H1 (cell line): ENCODE measurements around the gene PHACTR1. TPM values are rescaled to one million over a fixed set of nuclear protein-coding genes. Genes with fewer than 3 reads are reported as not detected.

Experiments
- CTCF ChIA-PET: fragments of 300-600 bp; sonication (Branson Sonifier 250); formaldehyde crosslinking; loops from one replicate; lab custom pipeline; 2021; ENCODE audit not compliant: partially characterized antibody; lab: Charles Lee
- POLR2A ChIA-PET: fragments of 300-600 bp; sonication (Branson Sonifier 250); formaldehyde crosslinking; loops from one replicate; lab custom pipeline; 2021; ENCODE audit warnings: inconsistent platforms; ENCODE audit not compliant: partially characterized antibody; lab: Charles Lee
- DNase-seq, 2 experiments: peaks; one replicate each; pipeline versions ENCODE4 v3.0.0 to v3.0.0-alpha.2; 2010 to 2022; ENCODE audit warnings: low spot score in 2 of 2, low read depth in 1 of 2, mixed read lengths in 1 of 2
- FAIRE-seq: peaks from 2 replicates; lab custom pipeline; 2011; peaks lifted over from hg19 to GRCh38; lab: Jason Lieb, UNC
- H2AFZ ChIP-seq: 2 replicates; pipeline ENCODE4 v1.8.1; 2012; ENCODE audit warnings: low read length, inconsistent platforms
- H2AK5ac ChIP-seq: 2 replicates; pipeline ENCODE4 v1.6.1; 2013; ENCODE audit warnings: low read depth, low read length
- H2BK120ac ChIP-seq: replicated peaks from 2 replicates; pipeline ENCODE3; 2013; ENCODE audit warnings: low read depth, low read length, inconsistent platforms
- H2BK12ac ChIP-seq: 2 replicates; pipeline ENCODE4 v1.6.1; 2013; ENCODE audit warnings: low read depth, low read length
- H2BK15ac ChIP-seq: 2 replicates; pipeline ENCODE4 v1.6.1; 2013; ENCODE audit warnings: low read length
- H2BK20ac ChIP-seq: 2 replicates; pipeline ENCODE4 v1.6.1; 2013; ENCODE audit warnings: low read length
- H2BK5ac ChIP-seq: 2 replicates; pipeline ENCODE4 v1.6.1; 2013; ENCODE audit warnings: low read depth, low read length
- H3K14ac ChIP-seq: 2 replicates; pipeline ENCODE4 v1.6.1; 2013; ENCODE audit warnings: inconsistent platforms; ENCODE audit not compliant: insufficient read length
- H3K18ac ChIP-seq: 2 replicates; pipeline ENCODE4 v1.6.1; 2013; ENCODE audit warnings: low read length; ENCODE audit errors: extremely low read depth
- H3K23ac ChIP-seq: 2 replicates; pipeline ENCODE4 v1.6.1; 2013; ENCODE audit warnings: inconsistent platforms; ENCODE audit not compliant: insufficient read length
- H3K23me2 ChIP-seq: 2 replicates; pipeline ENCODE4 v1.6.1; 2013; ENCODE audit warnings: low read depth, low read length
- H3K27ac ChIP-seq: 2 replicates; pipeline ENCODE4 v1.6.1; 2011; ENCODE audit warnings: low read depth, low read length, inconsistent platforms
- H3K27me3 ChIP-seq, 4 experiments: replicated peaks in 1 of 4; 1 replicate in 1 of 4; 2 replicates in 3 of 4; pipeline versions ENCODE4 v1.6.1 to v1.8.1; 2011 to 2013; ENCODE audit warnings: low read length in 3 of 4, mild to moderate bottlenecking in 3 of 4, inconsistent platforms in 2 of 4, mixed read lengths in 2 of 4, moderate library complexity in 1 of 4; ENCODE audit not compliant: control insufficient read depth in 3 of 4, insufficient read depth in 3 of 4; ENCODE audit errors: extremely low read depth in 1 of 4
- H3K36me3 ChIP-seq, 4 experiments: 2 replicates each; pipeline versions ENCODE4 v1.6.1 to v1.8.1; 2011 to 2013; ENCODE audit warnings: mild to moderate bottlenecking in 4 of 4, low read length in 3 of 4, moderate library complexity in 2 of 4, control low read depth in 1 of 4, inconsistent platforms in 1 of 4; ENCODE audit not compliant: insufficient read depth in 4 of 4, control insufficient read depth in 2 of 4
- H3K4ac ChIP-seq: replicated peaks from 2 replicates; pipeline ENCODE3; 2013; ENCODE audit warnings: low read length, low read depth, mixed read lengths, inconsistent platforms; ENCODE audit not compliant: insufficient read length
- H3K4me1 ChIP-seq, 4 experiments: replicated peaks in 1 of 4; 1 replicate in 1 of 4; 2 replicates in 3 of 4; pipeline versions ENCODE4 v1.6.1 to v1.8.1; 2011 to 2013; ENCODE audit warnings: low read length in 3 of 4, inconsistent platforms in 2 of 4, mixed read lengths in 1 of 4; ENCODE audit not compliant: insufficient read depth in 4 of 4, control insufficient read depth in 3 of 4
- H3K4me2 ChIP-seq, 2 experiments: 2 replicates each; pipeline versions ENCODE4 v1.6.1 to v1.8.1; 2011 to 2013; ENCODE audit warnings: low read depth in 2 of 2, low read length in 2 of 2, control low read depth in 1 of 2, inconsistent platforms in 1 of 2, mild to moderate bottlenecking in 1 of 2; ENCODE audit not compliant: insufficient read depth in 1 of 2
- H3K4me3 ChIP-seq, 4 experiments: fragments of 200-600, 300-600 bp in 1 of 4; sonication (generic), shearing (Covaris generic), sonication (Bioruptor Twin) in 1 of 4; 2 replicates each; pipeline versions ENCODE4 v1.5.1 to v1.8.1; 2011 to 2016; ENCODE audit warnings: low read length in 4 of 4, low read depth in 3 of 4, control low read depth in 2 of 4, inconsistent platforms in 2 of 4, mild to moderate bottlenecking in 2 of 4, mixed read lengths in 1 of 4, moderate library complexity in 1 of 4; ENCODE audit not compliant: insufficient read depth in 2 of 4; ENCODE audit errors: extremely low read depth in 1 of 4
- H3K56ac ChIP-seq: replicated peaks from 2 replicates; pipeline ENCODE3; 2013; ENCODE audit warnings: low read depth, mild to moderate bottlenecking, mixed read lengths, low read length, inconsistent platforms; ENCODE audit not compliant: insufficient read length
- H3K79me1 ChIP-seq: 2 replicates; pipeline ENCODE4 v1.6.1; 2013; ENCODE audit warnings: low read depth, low read length, control low read depth
- H3K79me2 ChIP-seq, 2 experiments: 2 replicates each; pipeline versions ENCODE4 v1.6.1 to v1.8.1; 2012 to 2013; ENCODE audit warnings: low read length in 2 of 2, mild to moderate bottlenecking in 2 of 2, inconsistent platforms in 1 of 2; ENCODE audit not compliant: insufficient read depth in 2 of 2, control insufficient read depth in 1 of 2
- H3K9ac ChIP-seq, 4 experiments: replicated peaks in 1 of 4; 1 replicate in 1 of 4; 2 replicates in 3 of 4; pipeline versions ENCODE4 v1.6.1 to v1.8.1; 2011 to 2013; ENCODE audit warnings: low read depth in 3 of 4, low read length in 3 of 4, control low read depth in 2 of 4, mild to moderate bottlenecking in 2 of 4, moderate library complexity in 2 of 4, inconsistent platforms in 1 of 4; ENCODE audit errors: extremely low read depth in 1 of 4
- H3K9me3 ChIP-seq, 2 experiments: 2 replicates each; pipeline versions ENCODE4 v1.6.1 to v1.8.1; 2012 to 2013; ENCODE audit warnings: mild to moderate bottlenecking in 2 of 2, moderate library complexity in 2 of 2, control low read depth in 1 of 2, inconsistent platforms in 1 of 2, low read depth in 1 of 2, low read length in 1 of 2, mixed read lengths in 1 of 2; ENCODE audit not compliant: insufficient read depth in 2 of 2
- H4K20me1 ChIP-seq, 2 experiments: replicated peaks in 1 of 2; 2 replicates each; pipeline versions ENCODE3 to v1.8.1; 2011 to 2013; ENCODE audit warnings: inconsistent platforms in 2 of 2, low read length in 2 of 2, mild to moderate bottlenecking in 1 of 2; ENCODE audit not compliant: insufficient read depth in 2 of 2, control insufficient read depth in 1 of 2
- H4K5ac ChIP-seq: 2 replicates; pipeline ENCODE4 v1.6.1; 2013; ENCODE audit warnings: low read length, low read depth, mixed read lengths, inconsistent platforms; ENCODE audit not compliant: insufficient read length
- H4K8ac ChIP-seq: 2 replicates; pipeline ENCODE4 v1.8.0; 2013; ENCODE audit warnings: mild to moderate bottlenecking, moderate library complexity, low read length, inconsistent platforms; ENCODE audit not compliant: insufficient read depth; ENCODE audit errors: extremely low read depth
- H4K91ac ChIP-seq: replicated peaks from 2 replicates; pipeline ENCODE3; 2013; ENCODE audit warnings: low read length, mixed read lengths, inconsistent platforms; ENCODE audit not compliant: insufficient read length
- BACH1 ChIP-seq: IDR thresholded peaks from 2 replicates; pipeline ENCODE4 v1.6.1; 2012; ENCODE audit warnings: low read length, improper control_type of control experiment
- CEBPB ChIP-seq: IDR thresholded peaks from 2 replicates; pipeline ENCODE4 v1.6.1; 2012; ENCODE audit warnings: low read depth, low read length
- CHD1 ChIP-seq: IDR thresholded peaks from 2 replicates; pipeline ENCODE4 v1.6.1; 2012; ENCODE audit warnings: low read depth, low read length, improper control_type of control experiment
- FOSL1 ChIP-seq: IDR thresholded peaks from 2 replicates; pipeline ENCODE4 v1.6.1; 2011; ENCODE audit warnings: mild to moderate bottlenecking, low read depth, low read length, moderate library complexity; ENCODE audit not compliant: insufficient read depth
- KDM5A ChIP-seq: fragments of 200-600 bp; IDR thresholded peaks from 2 replicates; pipeline ENCODE4 v1.7.1; 2012; ENCODE audit warnings: mild to moderate bottlenecking, low read length, inconsistent platforms, mixed read lengths
- NANOG ChIP-seq: IDR thresholded peaks from 2 replicates; pipeline ENCODE4 v1.6.1; 2011; ENCODE audit warnings: low read length, low read depth, mild to moderate bottlenecking, inconsistent platforms; ENCODE audit not compliant: insufficient read depth, poor library complexity, severe bottlenecking
- NRF1 ChIP-seq: IDR thresholded peaks from 2 replicates; pipeline ENCODE4 v1.6.1; 2011; ENCODE audit warnings: mild to moderate bottlenecking, low read depth, low read length, improper control_type of control experiment
- RBBP5 ChIP-seq: IDR thresholded peaks from 2 replicates; pipeline ENCODE4 v1.7.1; 2012; ENCODE audit warnings: low read depth, mild to moderate bottlenecking, inconsistent platforms, low read length, moderate library complexity, borderline replicate concordance
- RXRA ChIP-seq: IDR thresholded peaks from 2 replicates; pipeline ENCODE4 v1.6.1; 2011; ENCODE audit warnings: low read depth, mild to moderate bottlenecking, low read length, moderate library complexity; ENCODE audit not compliant: insufficient read depth
- SIX5 ChIP-seq: IDR thresholded peaks from 2 replicates; pipeline ENCODE4 v1.6.1; 2011; ENCODE audit warnings: mild to moderate bottlenecking, low read depth, low read length
- SP4 ChIP-seq: IDR thresholded peaks from 2 replicates; pipeline ENCODE4 v1.6.1; 2012; ENCODE audit warnings: low read length, inconsistent platforms
- TCF12 ChIP-seq: IDR thresholded peaks from 2 replicates; pipeline ENCODE4 v1.6.1; 2011; ENCODE audit warnings: low read depth, mild to moderate bottlenecking, low read length
- WGBS, 2 experiments: shearing (Covaris generic) in 1 of 2; methylation state at CpG; one replicate each; pipeline versions ENCODE4 v1.1.6 to v1.1.7; 2013 to 2015; ENCODE audit warnings: low lambda C conversion rate in 2 of 2, mixed read lengths in 2 of 2, inconsistent platforms in 1 of 2, low coverage in 1 of 2, missing lambda C conversion rate in 1 of 2; ENCODE audit not compliant: insufficient replicate concordance in 2 of 2, insufficient coverage in 1 of 2, insufficient read length in 1 of 2; ENCODE audit errors: extremely low coverage in 1 of 2, missing lambda C conversion rate in 1 of 2; 5-methylcytosine and 5-hydroxymethylcytosine counted together
- polyA plus RNA-seq, 7 experiments: library from polyadenylated mRNA; depleted of rRNA in 3 of 7; stranded (reverse) in 5 of 7; unstranded in 2 of 7; fragments of >200 nt in 5 of 7; fragments of 200-250 nt in 2 of 7; gene quantifications; 1 replicate in 5 of 7; 2 replicates in 1 of 7; 4 replicates in 1 of 7; pipeline versions ENCODE4 v1.2.1 to v1.2.3, GENCODE V29; 2011 to 2013; ENCODE audit warnings: missing spikeins in 2 of 7, mixed read lengths in 2 of 7
- total RNA-seq: library from RNA; stranded (reverse); fragmentation: NEBNext Ultra II Directional; extraction: Animal tissue kit (Norgen Biotek cat#: 25700); gene quantifications from 2 replicates; pipeline ENCODE4 v1.2.1, GENCODE V29; 2021

Gene PHACTR1
- total and polyA plus RNA-seq, 2 of the 8 experiments (the other 6 are each of a cell fraction or from before 2014, with no cell fraction given), result 3.9 to 17.1 TPM

- Histone ChIP-seq H4K20me1 (peaks cover 0 to 3% of the 10 kb centered on the region in 2 experiments), H3K27ac (no peak overlapping the region), H3K14ac (no peak overlapping the region), H3K36me3 (no peaks in the 10 kb centered on the region), H3K4me3 (no peak overlapping the region), H3K23me2 (no peaks in the 10 kb centered on the region; the same call in none of the 2 replicates), H3K27me3 (peaks cover 1 to 19% (median 14%) of the 10 kb centered on the region in 4 experiments), H3K18ac (no peak overlapping the region), H2AFZ (no peak overlapping the region), H3K9ac (no peak overlapping the region), H4K8ac (no peak overlapping the region), H3K4me1 (peaks cover 2 to 9% (median 5%) of the 10 kb centered on the region in 4 experiments; a peak in 5 of 7 replicates), H2BK120ac (no peak overlapping the region), H2BK15ac (no peak overlapping the region), H2BK20ac (no peak overlapping the region), H3K9me3 (no peaks in the 10 kb centered on the region), H2BK5ac (no peak overlapping the region), H3K56ac (no peak overlapping the region), H3K23ac (no peak overlapping the region), H3K4ac (no peak overlapping the region), H3K79me2 (no peaks in the 10 kb centered on the region), H4K5ac (no peak overlapping the region), H3K4me2 (no peak overlapping the region), H2AK5ac (no peak overlapping the region), H3K79me1 (no peaks in the 10 kb centered on the region), H2BK12ac (no peak overlapping the region), H4K91ac (no peak overlapping the region)
- 85% methylated on average over 3 of the region's 3 CpGs; no CpG with 5 or more reads in 1 of the 2 experiments for WGBS, 2 experiments
- no peak for DNase-seq
- ChIA-PET POLR2A (no interaction called here), CTCF (interaction anchor here (1.0 to 1.4 kb wide), 2 partner anchors 10 to 37 kb away, joined by 3 to 4 read pairs; no protein-coding TSS in a partner anchor)
- FAIRE-seq, result no peak
- TF ChIP-seq RBBP5 (no peak), BACH1 (no peak), CHD1 (no peak), SP4 (no peak), SIX5 (no peak), FOSL1 (no peak), NANOG (no peak), NRF1 (no peak), KDM5A (no peak), CEBPB (no peak), TCF12 (no peak), RXRA (no peak)
Measured at GRCh38 chr6:13009031-13009430, 292.5 kb downstream of the PHACTR1 start.
